Activated effector memory CD4-positive, alpha-beta T cell treated with anti-CD3 and anti-CD28 coated beads, Interleukin-2, amount 50 U/mL, for 16 hours (primary cell): ENCODE measurements around the gene ENPP1.

Experiments
- DNase-seq: peaks from one replicate; pipeline ENCODE4 v3.0.0-alpha.2; 2020

ENPP1 gene

DNA sequence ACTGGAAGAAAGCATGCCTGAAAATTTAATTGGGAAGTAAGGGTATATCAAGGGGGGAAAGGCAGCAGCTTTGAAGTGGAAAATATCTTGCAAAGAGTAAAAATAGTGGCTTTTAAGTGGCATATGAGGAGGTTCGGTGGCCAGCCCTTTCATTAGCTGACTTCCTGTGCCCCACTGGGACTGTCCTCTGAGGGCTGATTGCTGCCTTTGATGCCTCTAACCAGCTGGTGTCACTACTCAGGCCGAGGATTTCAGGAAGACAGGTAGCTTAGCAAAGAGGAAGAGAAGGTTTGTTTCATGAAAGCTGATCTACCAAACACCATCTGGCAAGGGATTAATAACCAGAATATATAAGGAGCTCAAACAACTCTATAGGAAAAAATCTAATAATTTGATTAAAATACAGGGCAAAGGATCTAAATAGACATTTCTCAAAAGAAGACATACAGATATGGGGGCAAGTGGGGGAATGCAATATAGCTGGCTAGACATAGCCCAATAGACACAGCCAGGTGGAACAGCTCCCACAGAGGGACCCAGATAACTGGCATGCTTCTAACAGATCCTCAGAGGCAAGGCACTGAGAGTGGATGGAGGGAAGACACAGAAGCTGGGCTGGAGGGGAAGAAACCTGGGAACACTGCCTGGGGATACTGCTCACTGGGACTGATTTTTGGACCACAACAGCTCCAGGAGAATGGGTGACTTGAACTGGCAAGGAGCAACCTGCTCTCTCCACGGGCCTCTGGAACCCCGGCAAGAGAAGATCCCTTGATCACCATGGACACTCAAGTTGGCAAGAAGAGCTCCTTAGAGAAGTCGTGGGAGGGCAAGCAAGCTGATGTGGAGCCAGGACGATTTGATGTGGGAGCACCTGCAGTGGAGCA lies 110.2 kb downstream of the ENPP1 start:
- DNase-seq = no peak

GRCh38 chr6:131918650-131919355 lies 111.0 kb downstream of the ENPP1 start:
- no peak for DNase-seq

GRCh38 chr6:131920656-131921055 lies 112.8 kb downstream of the ENPP1 start:
- DNase-seq = no peak

DNA sequence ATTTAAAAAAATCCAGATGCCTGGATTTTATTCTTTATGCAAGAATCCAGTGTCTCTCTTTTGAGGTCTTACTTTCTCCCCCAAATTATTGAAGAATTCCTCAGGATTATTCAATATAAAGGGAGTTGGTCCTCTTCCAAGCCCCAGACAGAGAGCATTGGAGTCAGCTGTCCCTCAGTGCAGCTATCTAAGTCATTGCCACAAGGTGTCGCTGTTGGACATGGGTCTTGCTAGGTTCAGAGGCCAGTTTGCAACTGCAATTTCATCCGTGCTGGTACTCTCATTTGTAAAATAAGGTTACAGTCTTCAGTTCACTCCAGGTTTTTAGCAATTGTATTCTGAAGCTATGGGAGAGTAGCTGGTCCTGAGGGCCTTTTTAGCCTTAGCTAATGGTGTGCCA lies 115.5 kb downstream of the ENPP1 start:
- DNase-seq = no peak

DNA sequence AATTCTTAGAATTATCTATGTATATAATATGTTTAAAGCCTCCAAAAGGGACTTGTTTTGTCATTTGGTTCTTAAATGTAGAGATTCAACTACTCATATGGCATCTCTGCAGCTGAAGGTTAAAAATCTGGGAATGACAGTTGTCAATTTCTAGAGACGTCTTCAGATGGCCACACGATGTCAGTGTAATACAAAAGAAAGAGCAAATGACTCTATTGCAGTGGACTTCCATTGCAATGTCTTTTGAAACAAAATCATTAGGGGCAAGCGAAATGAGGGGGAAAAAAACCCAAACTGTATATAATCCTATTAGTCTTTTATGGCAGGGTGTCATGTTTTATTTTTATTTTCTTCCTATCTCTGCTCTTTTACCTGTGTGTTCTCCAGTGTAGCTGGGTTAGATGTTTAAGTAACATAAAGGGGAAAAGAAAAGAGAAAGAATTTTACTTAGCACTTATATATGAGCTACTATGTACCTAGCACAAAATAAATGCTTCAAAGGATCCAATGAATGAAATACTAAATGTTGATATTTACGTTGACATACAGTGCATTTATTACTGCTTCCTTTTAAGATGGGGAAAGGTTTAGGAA lies 117.2 kb downstream of the ENPP1 start:
- no peak for DNase-seq

- no peak for DNase-seq
Measured at GRCh38 chr6:131929264-131929663, 121.4 kb downstream of the ENPP1 start.

DNA sequence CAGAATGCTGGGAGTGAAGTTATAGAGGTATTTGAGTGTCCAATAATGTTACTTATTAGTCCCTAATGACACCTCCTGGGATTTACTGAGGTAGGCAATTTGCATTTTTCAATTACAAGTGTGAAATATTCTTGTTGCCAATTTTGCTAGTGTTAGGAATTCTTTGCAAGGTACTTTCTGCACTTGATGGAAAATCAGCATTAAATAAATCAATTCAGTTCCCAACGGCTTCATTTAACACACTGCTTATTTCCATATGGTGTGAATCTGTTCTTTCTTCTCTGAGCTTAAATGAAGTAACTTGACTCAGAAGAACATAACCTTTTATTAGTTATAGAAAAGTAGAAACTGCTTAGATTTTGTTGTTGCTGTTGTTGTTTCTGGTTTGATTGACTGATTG lies 122.2 kb downstream of the ENPP1 start:
- no peak for DNase-seq

- no peak for DNase-seq
Measured at GRCh38 chr6:131931063-131931750, 123.4 kb downstream of the ENPP1 start.

- no peak for DNase-seq
Measured at GRCh38 chr6:131936156-131936555, 128.3 kb downstream of the ENPP1 start.

GRCh38 chr6:131937226-131937625 lies 129.4 kb downstream of the ENPP1 start:
- DNase-seq = no peak

DNA sequence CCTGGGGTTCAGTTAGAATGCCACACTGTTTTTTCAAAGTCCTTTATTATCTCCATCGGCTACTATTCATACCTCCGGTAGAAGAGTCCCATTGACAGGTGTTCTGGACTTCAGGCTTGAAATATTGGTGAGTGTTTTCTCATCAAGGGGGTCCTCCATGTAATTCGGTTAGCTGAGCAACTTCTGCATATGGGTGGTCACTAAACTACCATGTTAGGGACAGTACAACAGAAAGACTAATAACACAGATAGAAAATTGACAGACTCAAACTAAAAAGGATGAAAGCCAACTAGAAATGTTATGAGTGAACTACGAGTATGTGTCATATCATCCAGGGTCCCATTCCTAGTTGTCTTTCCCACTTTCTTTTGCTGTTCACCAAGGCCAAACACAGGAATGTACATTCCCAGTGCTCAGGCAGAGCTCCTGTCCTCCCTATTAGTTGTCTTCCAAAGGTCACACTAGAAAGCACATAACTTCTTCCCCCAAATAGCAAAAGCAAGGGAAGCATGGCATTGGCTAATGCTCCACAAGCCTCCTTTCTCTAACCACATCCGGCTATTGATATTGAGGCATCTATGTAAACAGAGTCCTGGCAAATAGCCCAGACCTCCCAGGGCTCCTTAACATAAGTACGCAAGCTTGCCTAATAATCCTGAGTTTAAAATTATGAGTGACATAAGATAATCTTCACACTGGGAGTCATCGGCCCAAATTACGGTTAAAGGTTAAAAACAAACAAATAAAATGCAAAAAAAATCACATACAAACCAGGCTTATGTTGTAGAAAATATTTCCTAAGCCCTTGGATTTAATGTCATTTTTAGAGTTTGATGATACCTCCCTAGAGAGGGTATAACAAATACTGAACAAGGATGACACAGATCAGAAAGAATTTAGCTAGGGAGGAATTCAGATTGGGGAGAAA lies 130.1 kb downstream of the ENPP1 start:
- no peak for DNase-seq
